Measurements from ENCODE around the gene RHBDL3.
A peak's percentile ranks its signal among the peaks of the same experiment; 100 is the strongest.

RHBDL3 gene

DNA sequence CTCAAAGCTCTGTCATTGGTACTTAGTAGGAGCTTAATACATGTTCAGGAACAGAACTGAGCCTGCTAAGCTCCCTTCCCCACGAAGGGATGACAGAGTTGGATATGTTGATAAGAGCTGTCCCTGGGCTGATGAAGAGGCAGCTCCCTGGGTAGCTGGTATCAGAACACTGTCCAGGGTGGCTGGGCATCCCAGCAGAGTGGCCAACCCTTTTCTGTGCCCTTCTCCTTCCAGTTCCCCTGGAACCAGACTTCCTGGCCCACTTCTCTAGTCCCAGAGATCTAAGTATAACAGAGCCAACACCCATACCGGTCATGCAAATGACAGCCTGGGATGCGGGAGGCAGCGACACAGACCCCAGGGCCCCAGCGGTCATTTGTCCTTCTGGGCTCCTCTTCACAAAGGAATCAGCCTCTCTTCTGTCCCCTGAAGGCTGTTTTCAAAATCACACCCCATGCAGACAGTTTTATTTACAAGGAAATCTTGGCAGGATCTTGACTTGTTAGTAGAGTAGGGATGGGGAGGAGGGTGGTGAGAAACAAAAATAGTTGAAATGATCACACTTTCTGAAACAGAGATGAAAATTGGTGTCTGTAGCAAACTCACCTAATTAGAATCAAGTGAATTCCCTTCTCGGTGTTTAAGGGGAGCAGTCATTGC is 1.4 kb upstream of the RHBDL3 start:
- peak; percentile 30 for DNase-seq
- in situ Hi-C loops (cut with HindIII; ENCODE audit: low pct_ligation_motif_present, low pct_unique_long_range_greater_than_20kb, low sequenced_read_pairs), result no loop called here

DNA sequence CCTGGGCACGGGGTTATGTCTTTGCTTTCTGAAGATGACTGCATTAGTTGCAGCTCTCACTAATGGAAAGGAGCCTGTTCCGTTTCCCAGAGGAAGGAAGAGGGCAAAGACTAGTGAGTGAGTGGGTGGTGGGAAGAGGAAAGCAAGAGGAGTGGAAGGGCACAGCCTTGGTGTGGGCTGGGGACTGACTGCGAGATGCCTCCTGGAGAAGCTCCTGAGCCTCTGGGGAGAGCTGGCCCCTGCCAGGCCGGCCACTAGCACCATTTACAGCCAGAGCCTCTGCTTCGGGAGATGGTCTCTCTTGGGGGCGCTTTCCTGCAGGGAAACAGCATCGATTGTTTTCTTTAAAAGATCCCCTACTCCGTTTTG is 825 bp upstream of the RHBDL3 start:
- no peak for DNase-seq
- in situ Hi-C loops (cut with HindIII; ENCODE audit: low pct_ligation_motif_present, low pct_unique_long_range_greater_than_20kb, low sequenced_read_pairs), result no loop called here

- no peak for DNase-seq
- in situ Hi-C loops (cut with HindIII; ENCODE audit: low pct_ligation_motif_present, low pct_unique_long_range_greater_than_20kb, low sequenced_read_pairs), result no loop called here
Measured at GRCh38 chr17:32266051-32266388, 388 bp downstream of the RHBDL3 start.

GRCh38 chr17:32266389-32267301 is 1.0 kb downstream of the RHBDL3 start:
- no peak for DNase-seq
- in situ Hi-C loops (cut with HindIII; ENCODE audit: low pct_ligation_motif_present, low pct_unique_long_range_greater_than_20kb, low sequenced_read_pairs), result no loop called here

- DNase-seq, result no peak
- in situ Hi-C loops (cut with HindIII; ENCODE audit: low pct_ligation_motif_present, low pct_unique_long_range_greater_than_20kb, low sequenced_read_pairs), result no loop called here
Measured at GRCh38 chr17:32267690-32268205, 2.1 kb downstream of the RHBDL3 start.

DNA sequence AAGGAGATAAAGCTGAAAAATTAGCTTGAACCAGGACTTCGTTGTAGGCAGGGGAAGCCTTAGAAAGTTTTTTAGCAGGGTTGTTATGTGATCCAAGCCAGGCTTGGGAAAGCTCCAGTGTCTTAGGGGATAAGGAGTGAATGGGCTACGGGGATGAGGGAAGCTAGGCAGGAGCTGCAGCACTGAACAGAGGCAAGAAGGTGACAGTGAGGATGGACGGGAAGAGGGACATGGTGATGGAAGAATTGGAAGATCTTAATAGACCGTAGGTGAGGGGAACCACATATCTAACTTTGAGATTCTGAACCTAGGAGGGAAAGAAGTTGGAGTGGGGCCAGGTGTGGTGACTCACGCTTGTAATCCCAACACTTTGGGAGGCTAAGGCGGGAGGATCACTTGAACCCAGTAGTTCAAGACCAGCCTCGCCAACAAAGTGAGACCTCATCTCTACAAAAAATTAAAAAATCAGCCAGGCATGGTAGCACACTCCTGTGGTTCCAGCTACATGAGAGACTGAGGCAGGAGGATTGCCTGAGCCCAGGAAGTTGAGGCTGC is 3.2 kb downstream of the RHBDL3 start:
- in situ Hi-C loops (cut with HindIII; ENCODE audit: low pct_ligation_motif_present, low pct_unique_long_range_greater_than_20kb, low sequenced_read_pairs), result no loop called here
- DNase-seq, result no peak

- in situ Hi-C loops (cut with HindIII; ENCODE audit: low pct_ligation_motif_present, low pct_unique_long_range_greater_than_20kb, low sequenced_read_pairs), result no loop called here
- no peak for DNase-seq
Measured at GRCh38 chr17:32269377-32269776, 3.7 kb downstream of the RHBDL3 start.

GRCh38 chr17:32271844-32272243 is 6.2 kb downstream of the RHBDL3 start:
- in situ Hi-C loops (cut with HindIII; ENCODE audit: low pct_ligation_motif_present, low pct_unique_long_range_greater_than_20kb, low sequenced_read_pairs), result no loop called here
- no peak for DNase-seq

DNA sequence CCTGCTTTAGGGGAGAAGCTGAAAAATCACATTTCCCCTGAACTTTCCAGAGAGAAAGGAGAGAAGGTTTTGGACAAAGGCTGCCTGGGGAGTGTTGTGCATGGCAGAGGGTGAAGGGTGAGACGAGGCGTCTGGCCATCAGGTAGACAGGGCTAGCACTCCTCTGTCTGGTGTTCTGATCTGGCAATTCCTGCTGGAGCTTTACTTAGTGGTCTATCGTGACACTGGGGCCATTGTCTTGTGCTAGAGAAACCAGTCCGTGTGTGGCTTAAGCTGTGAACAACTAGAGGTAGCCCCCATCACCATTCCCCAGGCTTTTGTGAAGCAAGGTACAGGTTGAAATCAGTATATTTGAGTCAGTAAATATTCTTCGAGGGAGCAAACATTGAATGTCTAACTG is 8.5 kb downstream of the RHBDL3 start:
- DNase-seq, result no peak
- in situ Hi-C loops (cut with HindIII; ENCODE audit: low pct_ligation_motif_present, low pct_unique_long_range_greater_than_20kb, low sequenced_read_pairs), result no loop called here

DNA sequence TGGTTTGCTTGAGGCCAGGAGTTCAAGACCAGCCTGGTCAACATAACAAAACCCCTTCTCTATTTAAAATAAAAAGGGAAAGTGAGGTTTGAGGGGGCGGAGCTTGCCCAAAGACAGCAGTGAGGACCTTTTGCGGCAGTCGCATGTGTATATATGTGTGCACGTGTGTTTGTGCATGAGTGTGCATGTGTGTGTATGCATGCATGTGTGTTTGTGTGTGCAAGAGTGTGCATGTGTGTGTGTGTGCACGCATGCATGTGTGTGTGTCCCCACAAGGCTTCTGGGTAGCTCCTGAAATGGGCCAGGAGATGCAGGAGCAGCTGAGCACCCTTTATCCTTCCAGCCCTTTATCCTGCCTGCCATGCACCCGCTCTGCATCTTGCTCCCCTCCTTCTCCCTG is 9.0 kb downstream of the RHBDL3 start:
- in situ Hi-C loops (cut with HindIII; ENCODE audit: low pct_ligation_motif_present, low pct_unique_long_range_greater_than_20kb, low sequenced_read_pairs), result no loop called here
- DNase-seq, result no peak

- peak; percentile 91 for DNase-seq
- in situ Hi-C loops (cut with HindIII; ENCODE audit: low pct_ligation_motif_present, low pct_unique_long_range_greater_than_20kb, low sequenced_read_pairs), result no loop called here
Measured at GRCh38 chr17:32275060-32276042, 9.7 kb downstream of the RHBDL3 start.

GRCh38 chr17:32276171-32276601 is 10.6 kb downstream of the RHBDL3 start:
- DNase-seq, result no peak
- in situ Hi-C loops (cut with HindIII; ENCODE audit: low pct_ligation_motif_present, low pct_unique_long_range_greater_than_20kb, low sequenced_read_pairs), result no loop called here

DNA sequence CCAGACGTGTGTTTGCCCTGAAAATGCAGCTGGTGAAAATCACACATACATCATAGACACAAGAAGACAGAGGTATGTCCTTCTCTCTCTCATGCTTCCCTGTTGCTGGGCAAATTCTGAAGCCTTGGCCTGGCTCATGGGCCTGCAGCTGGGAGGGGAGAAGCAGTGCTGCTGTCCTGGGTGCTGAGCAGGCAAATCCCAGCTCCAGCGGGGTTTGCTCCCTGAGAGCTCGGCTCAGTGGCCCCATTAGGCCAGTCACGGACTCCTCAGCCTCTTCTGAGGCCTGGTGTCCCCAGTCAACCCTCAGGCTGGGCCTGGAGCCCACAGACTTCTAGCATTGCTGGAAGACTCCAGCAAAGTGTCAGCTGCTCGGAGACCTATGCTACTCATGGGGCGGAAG is 11.7 kb downstream of the RHBDL3 start:
- in situ Hi-C loops (cut with HindIII; ENCODE audit: low pct_ligation_motif_present, low pct_unique_long_range_greater_than_20kb, low sequenced_read_pairs), result no loop called here
- DNase-seq, result no peak

DNA sequence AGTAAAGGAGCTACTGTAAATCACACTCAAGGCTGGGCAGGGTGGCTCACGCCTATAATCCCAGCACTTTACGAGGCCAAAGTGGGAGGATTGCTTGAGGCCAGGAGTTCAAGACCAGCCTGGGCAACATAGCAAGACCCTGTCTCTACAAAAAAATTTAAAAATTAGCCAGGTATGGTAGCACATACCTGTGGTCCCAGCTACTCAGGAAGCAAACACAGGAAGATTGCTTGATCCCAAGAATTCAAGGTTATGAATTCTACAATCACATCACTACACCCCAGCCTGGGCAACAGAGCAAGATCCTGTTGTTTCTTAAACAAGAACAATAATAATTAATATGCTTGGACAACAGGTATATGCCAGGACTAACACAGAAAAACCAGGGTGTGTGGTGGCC is 13.2 kb downstream of the RHBDL3 start:
- no peak for DNase-seq
- in situ Hi-C loops (cut with HindIII; ENCODE audit: low pct_ligation_motif_present, low pct_unique_long_range_greater_than_20kb, low sequenced_read_pairs), result no loop called here

DNA sequence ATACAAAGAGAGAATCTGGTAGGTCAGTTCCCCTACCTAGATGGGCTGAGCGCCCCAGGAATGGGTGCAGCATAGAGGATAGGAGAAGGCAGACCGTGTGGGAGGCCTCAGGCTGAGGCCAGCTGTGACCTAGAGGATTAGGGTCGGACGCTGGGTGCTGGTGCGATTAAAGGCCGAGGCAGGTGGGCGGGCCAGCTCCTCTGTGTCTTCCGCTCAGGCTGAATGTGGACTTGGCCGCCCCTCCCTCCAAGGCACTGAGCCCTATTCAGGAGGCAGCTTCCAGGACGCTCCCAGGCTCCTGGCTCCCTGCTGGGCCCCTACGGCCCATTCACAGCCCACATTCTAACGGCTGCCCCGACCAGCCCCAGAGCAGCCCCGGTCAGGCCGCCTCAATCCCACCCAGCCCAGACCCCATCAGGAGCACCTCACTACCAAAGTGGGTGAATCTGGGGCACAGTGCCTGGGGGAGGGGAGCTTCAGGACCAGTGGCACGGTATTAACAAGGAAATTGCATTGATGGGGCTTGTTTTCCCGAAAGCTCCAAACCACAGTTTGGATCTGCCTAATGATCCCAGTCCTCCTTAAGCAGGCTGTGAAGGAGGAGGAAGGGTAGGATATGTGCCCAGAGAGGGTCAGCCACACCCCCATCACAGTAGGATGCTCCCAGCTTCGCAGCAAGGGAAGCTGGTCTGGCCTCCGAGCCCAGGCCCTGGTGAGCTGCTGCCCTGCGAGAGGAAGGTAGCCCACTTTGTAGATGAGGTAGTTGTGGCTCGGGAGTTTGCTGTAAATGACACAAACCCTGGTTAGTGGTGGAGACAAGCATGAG is 14.5 kb downstream of the RHBDL3 start:
- DNase-seq, result no peak
- in situ Hi-C loops (cut with HindIII; ENCODE audit: low pct_ligation_motif_present, low pct_unique_long_range_greater_than_20kb, low sequenced_read_pairs), result no loop called here

DNA sequence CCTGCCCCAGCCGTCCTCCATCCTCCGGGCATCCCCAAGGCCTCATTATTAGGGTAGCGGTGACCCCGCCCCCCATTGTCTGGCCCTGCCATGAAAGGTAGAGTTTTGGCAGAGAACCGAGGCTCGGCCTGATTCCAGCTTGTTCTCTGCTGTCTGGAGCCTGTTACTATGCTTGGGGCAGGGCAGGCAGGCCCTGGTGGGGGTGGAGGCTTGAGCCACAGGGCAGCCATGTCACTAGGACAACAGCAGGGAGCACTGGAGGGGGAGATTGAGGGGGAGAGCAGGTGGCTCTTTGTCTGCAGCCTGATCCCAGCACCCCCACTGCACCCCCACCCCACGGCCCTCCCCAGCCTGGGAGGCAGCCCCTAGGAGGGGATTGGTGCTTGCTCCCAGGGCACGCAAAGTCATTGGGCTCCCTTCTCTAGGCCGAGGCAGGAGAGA is 15.4 kb downstream of the RHBDL3 start:
- no peak for DNase-seq
- in situ Hi-C loops (cut with HindIII; ENCODE audit: low pct_ligation_motif_present, low pct_unique_long_range_greater_than_20kb, low sequenced_read_pairs), result no loop called here

GRCh38 chr17:32283745-32284201 is 18.1 kb downstream of the RHBDL3 start:
- in situ Hi-C loops (cut with HindIII; ENCODE audit: low pct_ligation_motif_present, low pct_unique_long_range_greater_than_20kb, low sequenced_read_pairs), result no loop called here
- DNase-seq, result no peak

DNA sequence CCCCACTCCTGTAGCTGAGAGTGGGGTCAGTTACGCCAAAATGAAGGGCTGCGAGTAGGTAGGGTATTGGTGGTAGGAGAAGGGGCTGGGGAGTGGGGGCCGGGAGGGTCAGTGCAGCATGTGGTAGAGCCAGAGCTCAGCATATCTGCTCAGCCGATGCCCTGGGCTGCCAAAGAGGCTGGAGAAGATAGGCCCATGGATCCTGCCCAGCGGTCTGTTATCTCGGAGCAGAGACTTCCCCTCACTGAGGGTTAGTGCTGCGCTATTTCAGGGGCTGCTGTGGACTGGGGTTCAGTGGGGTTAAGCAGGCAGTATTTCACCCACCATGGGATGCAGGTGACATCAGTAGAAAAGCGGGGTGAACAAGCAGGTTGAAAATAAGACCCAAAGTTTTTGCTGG is 19.7 kb downstream of the RHBDL3 start:
- DNase-seq, result no peak
- in situ Hi-C loops (cut with HindIII; ENCODE audit: low pct_ligation_motif_present, low pct_unique_long_range_greater_than_20kb, low sequenced_read_pairs), result no loop called here
